HuH-7.5 (cell line): ENCODE data around the gene HOGA1.
"Not testable (repeated sequence)": the region's sequence is repeated elsewhere in the genome, so short reads cannot be mapped to it uniquely, and the experiment has no call there.

Experiments
- DNase-seq: peaks from one replicate; pipeline ENCODE4 v3.0.0; 2011; ENCODE audit warnings: low spot score

Gene HOGA1

GRCh38 chr10:97649405-97649750 lies 65.2 kb downstream of the HOGA1 start:
- DNase-seq = not testable (repeated sequence)

- DNase-seq = no peak
Measured at GRCh38 chr10:97650726-97651125, 66.5 kb downstream of the HOGA1 start.

- DNase-seq = no peak
Measured at GRCh38 chr10:97651773-97652172, 67.6 kb downstream of the HOGA1 start.

- no peak for DNase-seq
Measured at GRCh38 chr10:97656777-97657176, 72.6 kb downstream of the HOGA1 start.

GRCh38 chr10:97659589-97659988 lies 75.4 kb downstream of the HOGA1 start:
- DNase-seq = no peak
